WTC11 (cell line): ENCODE results near the gene CYLC2. TPM values are rescaled to one million over a fixed set of nuclear protein-coding genes. Genes with fewer than 3 reads are reported as not detected.

Experiments
- ATAC-seq: fragments of 200-7000 bp; cut with Tn5 transposase; 2 replicates; pipeline ENCODE4 v1.10.0; 2021; ENCODE audit warnings: mild to moderate bottlenecking, moderate library complexity
- CTCF ChIA-PET: fragments of 300-600 bp; sonication (Branson Sonifier 250); formaldehyde crosslinking; loops from one replicate; lab custom pipeline; 2021; ENCODE audit warnings: antibody characterized with exemption; lab: Charles Lee
- POLR2A ChIA-PET: fragments of 350-600 bp; sonication (Branson Sonifier 250); formaldehyde crosslinking; loops from one replicate; lab custom pipeline; 2021; ENCODE audit warnings: antibody characterized with exemption; lab: Charles Lee
- DNase-seq: peaks from one replicate; pipeline ENCODE4 v3.0.0; 2021; ENCODE audit warnings: low spot score
- H3K27ac Mint-ChIP-seq: 2 replicates; pipeline ENCODE4 v1.8.0; 2021; ENCODE audit warnings: mixed read lengths
- H3K27me3 Mint-ChIP-seq: 2 replicates; pipeline ENCODE4 v1.8.0; 2021; ENCODE audit warnings: low read depth, mild to moderate bottlenecking, moderate library complexity, mixed read lengths
- H3K36me3 Mint-ChIP-seq: 2 replicates; pipeline ENCODE4 v1.8.0; 2021; ENCODE audit warnings: mixed read lengths
- H3K4me1 Mint-ChIP-seq: 2 replicates; pipeline ENCODE4 v1.8.0; 2022; ENCODE audit warnings: mixed read lengths
- H3K4me3 Mint-ChIP-seq: 2 replicates; pipeline ENCODE4 v1.8.0; 2021; ENCODE audit warnings: mild to moderate bottlenecking, moderate library complexity, mixed read lengths
- H3K9me3 Mint-ChIP-seq: 2 replicates; pipeline ENCODE4 v1.8.0; 2021; ENCODE audit warnings: mixed read lengths
- FOXK1 ChIP-seq: sonication (generic); formaldehyde crosslinking; IDR thresholded peaks from 2 replicates; pipeline ENCODE4 v1.8.0; 2022; ENCODE audit warnings: mild to moderate bottlenecking, moderate library complexity, missing genetic modification reagents
- HMGA2 ChIP-seq: fragments of 250-450 bp; sonication (Bioruptor Pico); IDR thresholded peaks from 2 replicates; pipeline ENCODE4 v1.4.0; 2021; ENCODE audit warnings: mild to moderate bottlenecking, moderate library complexity
- IRF2 ChIP-seq: sonication (generic); formaldehyde crosslinking; IDR thresholded peaks from 2 replicates; pipeline ENCODE4 v1.8.0; 2022; ENCODE audit warnings: low read depth, missing genetic modification reagents, borderline replicate concordance
- JUN ChIP-seq: sonication (generic); formaldehyde crosslinking; IDR thresholded peaks from 2 replicates; pipeline ENCODE4 v1.8.0; 2023; ENCODE audit warnings: mild to moderate bottlenecking, missing genetic modification reagents
- NFATC4 ChIP-seq: fragments of 250-450 bp; sonication (Bioruptor Pico); IDR thresholded peaks from 2 replicates; pipeline ENCODE4 v1.9.0; 2021; ENCODE audit warnings: mild to moderate bottlenecking
- SP1 ChIP-seq: sonication (generic); formaldehyde crosslinking; conservative IDR thresholded peaks from 2 replicates; pipeline ENCODE4 v1.8.1; 2022; ENCODE audit warnings: missing genetic modification reagents
- TP53 ChIP-seq: sonication (generic); formaldehyde crosslinking; IDR thresholded peaks from 2 replicates; pipeline ENCODE4 v1.8.1; 2023; ENCODE audit warnings: mild to moderate bottlenecking, missing genetic modification reagents
- ZNF416 ChIP-seq: fragments of 250-450 bp; sonication (Bioruptor Pico); IDR thresholded peaks from 2 replicates; pipeline ENCODE4 v1.9.0; 2021; ENCODE audit warnings: mild to moderate bottlenecking, inconsistent platforms
- total RNA-seq: library from RNA; stranded (reverse); gene quantifications from 3 replicates; pipeline ENCODE4 v1.2.3, GENCODE V29; 2021
- TF ChIP-seq, protein P1 (sequence below): fragments of 250-450 bp; sonication (Bioruptor Pico); IDR thresholded peaks from 2 replicates; pipeline ENCODE4 v1.9.0; 2021; ENCODE audit warnings: mild to moderate bottlenecking
- TF ChIP-seq, protein P2 (sequence below): sonication (generic); formaldehyde crosslinking; IDR thresholded peaks from 2 replicates; pipeline ENCODE4 v1.8.0; 2023; ENCODE audit warnings: missing genetic modification reagents, mild to moderate bottlenecking, borderline replicate concordance
- TF ChIP-seq, protein P3 (sequence below): sonication (generic); formaldehyde crosslinking; IDR thresholded peaks from 2 replicates; pipeline ENCODE4 v1.8.1; 2022; ENCODE audit warnings: missing genetic modification reagents, borderline replicate concordance
- TF ChIP-seq, protein P4 (sequence below): sonication (generic); formaldehyde crosslinking; conservative IDR thresholded peaks from 2 replicates; pipeline ENCODE4 v1.8.1; 2023; ENCODE audit warnings: mild to moderate bottlenecking, low read depth, missing genetic modification reagents, moderate library complexity
- TF ChIP-seq, protein P5 (sequence below): sonication (generic); formaldehyde crosslinking; IDR thresholded peaks from 2 replicates; pipeline ENCODE4 v1.8.1; 2023; ENCODE audit warnings: mild to moderate bottlenecking, moderate library complexity, missing genetic modification reagents

The CYLC2 gene
- total RNA-seq, 1 experiment from 2014 or later = not detected

DNA sequence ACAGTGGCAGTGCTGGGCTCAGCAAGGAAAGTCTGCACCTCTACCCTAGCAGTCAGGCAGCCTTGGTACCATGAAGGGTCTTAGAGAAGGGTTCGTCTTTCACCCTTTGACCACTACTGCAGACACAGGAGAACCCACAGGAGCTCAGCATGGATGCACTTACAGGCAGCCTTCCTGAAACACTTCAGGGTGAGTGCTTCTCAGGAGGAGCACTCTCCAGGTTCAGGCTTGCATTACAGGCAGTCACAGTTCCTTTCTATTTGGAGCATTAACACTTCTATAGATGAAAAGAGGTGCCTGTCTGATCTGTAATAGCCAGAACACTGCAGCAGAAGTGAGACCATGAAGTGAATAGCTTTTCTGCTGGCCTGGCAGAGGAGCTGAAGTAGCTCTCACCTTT is 8.7 kb upstream of the CYLC2 start (continued):
- TF ChIP-seq, protein P1, sequence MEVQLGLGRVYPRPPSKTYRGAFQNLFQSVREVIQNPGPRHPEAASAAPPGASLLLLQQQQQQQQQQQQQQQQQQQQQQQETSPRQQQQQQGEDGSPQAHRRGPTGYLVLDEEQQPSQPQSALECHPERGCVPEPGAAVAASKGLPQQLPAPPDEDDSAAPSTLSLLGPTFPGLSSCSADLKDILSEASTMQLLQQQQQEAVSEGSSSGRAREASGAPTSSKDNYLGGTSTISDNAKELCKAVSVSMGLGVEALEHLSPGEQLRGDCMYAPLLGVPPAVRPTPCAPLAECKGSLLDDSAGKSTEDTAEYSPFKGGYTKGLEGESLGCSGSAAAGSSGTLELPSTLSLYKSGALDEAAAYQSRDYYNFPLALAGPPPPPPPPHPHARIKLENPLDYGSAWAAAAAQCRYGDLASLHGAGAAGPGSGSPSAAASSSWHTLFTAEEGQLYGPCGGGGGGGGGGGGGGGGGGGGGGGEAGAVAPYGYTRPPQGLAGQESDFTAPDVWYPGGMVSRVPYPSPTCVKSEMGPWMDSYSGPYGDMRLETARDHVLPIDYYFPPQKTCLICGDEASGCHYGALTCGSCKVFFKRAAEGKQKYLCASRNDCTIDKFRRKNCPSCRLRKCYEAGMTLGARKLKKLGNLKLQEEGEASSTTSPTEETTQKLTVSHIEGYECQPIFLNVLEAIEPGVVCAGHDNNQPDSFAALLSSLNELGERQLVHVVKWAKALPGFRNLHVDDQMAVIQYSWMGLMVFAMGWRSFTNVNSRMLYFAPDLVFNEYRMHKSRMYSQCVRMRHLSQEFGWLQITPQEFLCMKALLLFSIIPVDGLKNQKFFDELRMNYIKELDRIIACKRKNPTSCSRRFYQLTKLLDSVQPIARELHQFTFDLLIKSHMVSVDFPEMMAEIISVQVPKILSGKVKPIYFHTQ (CRISPR knock-in tag) = no peak
- TF ChIP-seq IRF2 (CRISPR knock-in tag) = no peak
- TF ChIP-seq JUN (CRISPR knock-in tag) = no peak
- no peak for TF ChIP-seq ZNF416
- no peak for TF ChIP-seq NFATC4 (CRISPR knock-in tag)
- TF ChIP-seq TP53 (CRISPR knock-in tag) = no peak
- TF ChIP-seq, protein P2, sequence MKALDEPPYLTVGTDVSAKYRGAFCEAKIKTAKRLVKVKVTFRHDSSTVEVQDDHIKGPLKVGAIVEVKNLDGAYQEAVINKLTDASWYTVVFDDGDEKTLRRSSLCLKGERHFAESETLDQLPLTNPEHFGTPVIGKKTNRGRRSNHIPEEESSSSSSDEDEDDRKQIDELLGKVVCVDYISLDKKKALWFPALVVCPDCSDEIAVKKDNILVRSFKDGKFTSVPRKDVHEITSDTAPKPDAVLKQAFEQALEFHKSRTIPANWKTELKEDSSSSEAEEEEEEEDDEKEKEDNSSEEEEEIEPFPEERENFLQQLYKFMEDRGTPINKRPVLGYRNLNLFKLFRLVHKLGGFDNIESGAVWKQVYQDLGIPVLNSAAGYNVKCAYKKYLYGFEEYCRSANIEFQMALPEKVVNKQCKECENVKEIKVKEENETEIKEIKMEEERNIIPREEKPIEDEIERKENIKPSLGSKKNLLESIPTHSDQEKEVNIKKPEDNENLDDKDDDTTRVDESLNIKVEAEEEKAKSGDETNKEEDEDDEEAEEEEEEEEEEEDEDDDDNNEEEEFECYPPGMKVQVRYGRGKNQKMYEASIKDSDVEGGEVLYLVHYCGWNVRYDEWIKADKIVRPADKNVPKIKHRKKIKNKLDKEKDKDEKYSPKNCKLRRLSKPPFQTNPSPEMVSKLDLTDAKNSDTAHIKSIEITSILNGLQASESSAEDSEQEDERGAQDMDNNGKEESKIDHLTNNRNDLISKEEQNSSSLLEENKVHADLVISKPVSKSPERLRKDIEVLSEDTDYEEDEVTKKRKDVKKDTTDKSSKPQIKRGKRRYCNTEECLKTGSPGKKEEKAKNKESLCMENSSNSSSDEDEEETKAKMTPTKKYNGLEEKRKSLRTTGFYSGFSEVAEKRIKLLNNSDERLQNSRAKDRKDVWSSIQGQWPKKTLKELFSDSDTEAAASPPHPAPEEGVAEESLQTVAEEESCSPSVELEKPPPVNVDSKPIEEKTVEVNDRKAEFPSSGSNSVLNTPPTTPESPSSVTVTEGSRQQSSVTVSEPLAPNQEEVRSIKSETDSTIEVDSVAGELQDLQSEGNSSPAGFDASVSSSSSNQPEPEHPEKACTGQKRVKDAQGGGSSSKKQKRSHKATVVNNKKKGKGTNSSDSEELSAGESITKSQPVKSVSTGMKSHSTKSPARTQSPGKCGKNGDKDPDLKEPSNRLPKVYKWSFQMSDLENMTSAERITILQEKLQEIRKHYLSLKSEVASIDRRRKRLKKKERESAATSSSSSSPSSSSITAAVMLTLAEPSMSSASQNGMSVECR = no peak

DNA sequence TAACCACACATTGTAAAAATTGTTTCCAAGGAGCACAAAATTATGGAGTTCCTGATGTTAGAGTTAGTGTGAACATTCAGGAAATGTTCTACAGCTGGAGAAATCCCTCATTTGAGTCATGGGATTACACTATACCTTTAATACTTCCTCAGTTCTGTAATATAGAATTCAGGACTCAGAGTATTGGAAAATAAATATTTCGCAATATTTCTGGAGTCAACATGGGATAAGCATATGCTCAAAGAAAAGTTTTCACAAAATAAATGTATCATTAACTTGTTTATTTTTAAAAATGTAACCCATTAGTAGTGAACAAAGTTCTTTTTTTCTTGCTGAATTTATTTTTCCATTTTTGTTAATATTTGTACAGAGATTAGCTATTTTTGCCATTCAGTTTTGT is 8.6 kb downstream of the CYLC2 start:
- TF ChIP-seq, protein P3, sequence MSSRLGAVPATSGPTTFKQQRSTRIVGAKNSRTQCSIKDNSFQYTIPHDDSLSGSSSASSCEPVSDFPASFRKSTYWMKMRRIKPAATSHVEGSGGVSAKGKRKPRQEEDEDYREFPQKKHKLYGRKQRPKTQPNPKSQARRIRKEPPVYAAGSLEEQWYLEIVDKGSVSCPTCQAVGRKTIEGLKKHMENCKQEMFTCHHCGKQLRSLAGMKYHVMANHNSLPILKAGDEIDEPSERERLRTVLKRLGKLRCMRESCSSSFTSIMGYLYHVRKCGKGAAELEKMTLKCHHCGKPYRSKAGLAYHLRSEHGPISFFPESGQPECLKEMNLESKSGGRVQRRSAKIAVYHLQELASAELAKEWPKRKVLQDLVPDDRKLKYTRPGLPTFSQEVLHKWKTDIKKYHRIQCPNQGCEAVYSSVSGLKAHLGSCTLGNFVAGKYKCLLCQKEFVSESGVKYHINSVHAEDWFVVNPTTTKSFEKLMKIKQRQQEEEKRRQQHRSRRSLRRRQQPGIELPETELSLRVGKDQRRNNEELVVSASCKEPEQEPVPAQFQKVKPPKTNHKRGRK (CRISPR knock-in tag) = no peak
- TF ChIP-seq, protein P4, sequence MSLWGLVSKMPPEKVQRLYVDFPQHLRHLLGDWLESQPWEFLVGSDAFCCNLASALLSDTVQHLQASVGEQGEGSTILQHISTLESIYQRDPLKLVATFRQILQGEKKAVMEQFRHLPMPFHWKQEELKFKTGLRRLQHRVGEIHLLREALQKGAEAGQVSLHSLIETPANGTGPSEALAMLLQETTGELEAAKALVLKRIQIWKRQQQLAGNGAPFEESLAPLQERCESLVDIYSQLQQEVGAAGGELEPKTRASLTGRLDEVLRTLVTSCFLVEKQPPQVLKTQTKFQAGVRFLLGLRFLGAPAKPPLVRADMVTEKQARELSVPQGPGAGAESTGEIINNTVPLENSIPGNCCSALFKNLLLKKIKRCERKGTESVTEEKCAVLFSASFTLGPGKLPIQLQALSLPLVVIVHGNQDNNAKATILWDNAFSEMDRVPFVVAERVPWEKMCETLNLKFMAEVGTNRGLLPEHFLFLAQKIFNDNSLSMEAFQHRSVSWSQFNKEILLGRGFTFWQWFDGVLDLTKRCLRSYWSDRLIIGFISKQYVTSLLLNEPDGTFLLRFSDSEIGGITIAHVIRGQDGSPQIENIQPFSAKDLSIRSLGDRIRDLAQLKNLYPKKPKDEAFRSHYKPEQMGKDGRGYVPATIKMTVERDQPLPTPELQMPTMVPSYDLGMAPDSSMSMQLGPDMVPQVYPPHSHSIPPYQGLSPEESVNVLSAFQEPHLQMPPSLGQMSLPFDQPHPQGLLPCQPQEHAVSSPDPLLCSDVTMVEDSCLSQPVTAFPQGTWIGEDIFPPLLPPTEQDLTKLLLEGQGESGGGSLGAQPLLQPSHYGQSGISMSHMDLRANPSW (CRISPR knock-in tag) = no peak
- TF ChIP-seq HMGA2 (CRISPR knock-in tag) = no peak
- no peak for TF ChIP-seq SP1 (CRISPR knock-in tag)
- TF ChIP-seq, protein P5, sequence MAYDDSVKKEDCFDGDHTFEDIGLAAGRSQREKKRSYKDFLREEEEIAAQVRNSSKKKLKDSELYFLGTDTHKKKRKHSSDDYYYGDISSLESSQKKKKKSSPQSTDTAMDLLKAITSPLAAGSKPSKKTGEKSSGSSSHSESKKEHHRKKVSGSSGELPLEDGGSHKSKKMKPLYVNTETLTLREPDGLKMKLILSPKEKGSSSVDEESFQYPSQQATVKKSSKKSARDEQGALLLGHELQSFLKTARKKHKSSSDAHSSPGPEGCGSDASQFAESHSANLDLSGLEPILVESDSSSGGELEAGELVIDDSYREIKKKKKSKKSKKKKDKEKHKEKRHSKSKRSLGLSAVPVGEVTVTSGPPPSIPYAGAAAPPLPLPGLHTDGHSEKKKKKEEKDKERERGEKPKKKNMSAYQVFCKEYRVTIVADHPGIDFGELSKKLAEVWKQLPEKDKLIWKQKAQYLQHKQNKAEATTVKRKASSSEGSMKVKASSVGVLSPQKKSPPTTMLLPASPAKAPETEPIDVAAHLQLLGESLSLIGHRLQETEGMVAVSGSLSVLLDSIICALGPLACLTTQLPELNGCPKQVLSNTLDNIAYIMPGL = no peak
- TF ChIP-seq FOXK1 (CRISPR knock-in tag) = no peak
- H3K27me3 Mint-ChIP-seq = peaks cover 2% of the 10 kb centered on the region; the same call in 1 of the 2 replicates
- ChIA-PET CTCF (no interaction called here), POLR2A (no interaction called here)
- H3K4me1 Mint-ChIP-seq = no peaks in the 10 kb centered on the region
- no peaks in the 10 kb centered on the region for H3K9me3 Mint-ChIP-seq
- H3K4me3 Mint-ChIP-seq = no peak overlapping the region
- no peak overlapping the region for H3K27ac Mint-ChIP-seq
- no peaks in the 10 kb centered on the region for H3K36me3 Mint-ChIP-seq
- DNase-seq = no peak
- ATAC-seq = no peak
